ENCODE results near the gene OSTF1.

OSTF1 gene

GRCh38 chr9:75123696-75124095 lies 35.4 kb downstream of the OSTF1 start:
- no peak for DNase-seq

GRCh38 chr9:75128535-75128934 lies 40.2 kb downstream of the OSTF1 start:
- DNase-seq, result no peak

GRCh38 chr9:75130172-75130571 lies 41.9 kb downstream of the OSTF1 start:
- no peak for DNase-seq

- DNase-seq, result no peak
Measured at GRCh38 chr9:75130621-75131230, 42.4 kb downstream of the OSTF1 start.

GRCh38 chr9:75131700-75132099 lies 43.4 kb downstream of the OSTF1 start:
- DNase-seq, result no peak

GRCh38 chr9:75132244-75132643 lies 43.9 kb downstream of the OSTF1 start:
- DNase-seq, result no peak

GRCh38 chr9:75133396-75133795 lies 45.1 kb downstream of the OSTF1 start:
- DNase-seq, result no peak

GRCh38 chr9:75134495-75134894 lies 46.2 kb downstream of the OSTF1 start:
- no peak for DNase-seq

- DNase-seq, result no peak
Measured at GRCh38 chr9:75138260-75139040, 50.1 kb downstream of the OSTF1 start.

- DNase-seq, result no peak
Measured at GRCh38 chr9:75139201-75139600, 50.9 kb downstream of the OSTF1 start.

GRCh38 chr9:75140261-75140660 lies 51.9 kb downstream of the OSTF1 start:
- no peak for DNase-seq

- no peak for DNase-seq
Measured at GRCh38 chr9:75142202-75142601, 53.9 kb downstream of the OSTF1 start.

- no peak for DNase-seq
Measured at GRCh38 chr9:75146229-75146628, 57.9 kb downstream of the OSTF1 start.

- no peak for DNase-seq
Measured at GRCh38 chr9:75147638-75148037, 59.3 kb downstream of the OSTF1 start.

GRCh38 chr9:75148561-75148960 lies 60.2 kb downstream of the OSTF1 start:
- DNase-seq, result no peak

GRCh38 chr9:75149841-75150241 lies 61.5 kb downstream of the OSTF1 start:
- no peak for DNase-seq

GRCh38 chr9:75150512-75150911 lies 62.2 kb downstream of the OSTF1 start:
- DNase-seq, result no peak

GRCh38 chr9:75152416-75152815 lies 64.1 kb downstream of the OSTF1 start:
- DNase-seq, result no peak

GRCh38 chr9:75156858-75157257 lies 68.5 kb downstream of the OSTF1 start:
- no peak for DNase-seq

GRCh38 chr9:75161116-75161857 lies 73.0 kb downstream of the OSTF1 start:
- no peak for DNase-seq

- DNase-seq, result no peak
Measured at GRCh38 chr9:75163764-75164163, 75.5 kb downstream of the OSTF1 start.

GRCh38 chr9:75164573-75164972 lies 76.3 kb downstream of the OSTF1 start:
- DNase-seq, result no peak

- no peak for DNase-seq
Measured at GRCh38 chr9:75167281-75167680, 79.0 kb downstream of the OSTF1 start.

All from NCI-H774 (cell line).